CD4-positive, alpha-beta T cell (primary cell): Measurements from ENCODE around the gene PDZK1IP1. TPM values are rescaled to one million over a fixed set of nuclear protein-coding genes. Genes with fewer than 3 reads are reported as not detected.

Experiments
- ATAC-seq: fragments of 200-7000 bp; cut with Tn5 transposase; one replicate; pipeline ENCODE4 v1.10.0; 2022; ENCODE audit warnings: mild to moderate bottlenecking; ENCODE audit not compliant: poor library complexity
- CTCF ChIA-PET: fragments of 350-600 bp; sonication (Branson Sonifier 250); formaldehyde crosslinking; loops from one replicate; lab custom pipeline; 2021; ENCODE audit warnings: antibody characterized with exemption, inconsistent platforms; lab: Charles Lee
- POLR2A ChIA-PET: fragments of 350-600 bp; sonication (Branson Sonifier 250); formaldehyde crosslinking; loops from one replicate; lab custom pipeline; 2021; ENCODE audit warnings: antibody characterized with exemption, inconsistent platforms; lab: Charles Lee
- DNase-seq, 14 experiments: peaks; one replicate each; pipeline ENCODE4 v3.0.0-alpha.2; 2013 to 2020; ENCODE audit warnings: mixed read lengths in 2 of 14
- H3K27ac ChIP-seq, 2 donors: one replicate each; pipeline versions ENCODE4 v1.5.1 to v1.7.0; 2013; ENCODE audit warnings: low read length in 2 of 2, low read depth in 1 of 2, mild to moderate bottlenecking in 1 of 2
- H3K27me3 ChIP-seq, 2 experiments: 1 replicate in 1 of 2; 2 replicates in 1 of 2; pipeline versions ENCODE4 v1.6.1 to v1.7.0; 2013; ENCODE audit warnings: low read length in 2 of 2, control low read depth in 1 of 2, mild to moderate bottlenecking in 1 of 2, moderate library complexity in 1 of 2; ENCODE audit not compliant: insufficient read depth in 2 of 2, control insufficient read depth in 1 of 2
- H3K36me3 ChIP-seq: one replicate; pipeline ENCODE4 v1.6.1; 2013; ENCODE audit warnings: low read length, control low read depth; ENCODE audit not compliant: insufficient read depth
- H3K4me1 ChIP-seq: one replicate; pipeline ENCODE4 v1.6.1; 2013; ENCODE audit warnings: low read length, control low read depth; ENCODE audit not compliant: insufficient read depth
- H3K4me3 ChIP-seq: one replicate; pipeline ENCODE4 v1.5.1; 2013; ENCODE audit warnings: mild to moderate bottlenecking, low read length, moderate library complexity
- H3K9me3 ChIP-seq, 2 experiments: 1 replicate in 1 of 2; 2 replicates in 1 of 2; pipeline versions ENCODE4 v1.6.1 to v1.7.0; 2013; ENCODE audit warnings: low read length in 2 of 2, mild to moderate bottlenecking in 2 of 2, control low read depth in 1 of 2, moderate library complexity in 1 of 2; ENCODE audit not compliant: control insufficient read depth in 1 of 2, insufficient read depth in 1 of 2
- H3K27ac Mint-ChIP-seq: one replicate; pipeline ENCODE4 v1.8.0; 2020; ENCODE audit warnings: mixed read lengths
- H3K27me3 Mint-ChIP-seq: one replicate; pipeline ENCODE4 v1.8.0; 2021; ENCODE audit warnings: mixed read lengths
- H3K36me3 Mint-ChIP-seq: one replicate; pipeline ENCODE4 v1.8.0; 2021; ENCODE audit warnings: low read depth, mixed read lengths
- H3K4me1 Mint-ChIP-seq: one replicate; pipeline ENCODE4 v1.8.0; 2021; ENCODE audit warnings: low read depth, mixed read lengths
- H3K4me3 Mint-ChIP-seq: one replicate; pipeline ENCODE4 v1.8.0; 2020; ENCODE audit warnings: mild to moderate bottlenecking, mixed read lengths
- H3K9me3 Mint-ChIP-seq: one replicate; pipeline ENCODE4 v1.8.0; 2020; ENCODE audit warnings: mixed read lengths
- CTCF ChIP-seq: fragments of 200-600 bp; IDR thresholded peaks from one replicate; pipeline ENCODE4 v1.8.0; 2022; ENCODE audit warnings: antibody characterized with exemption, mild to moderate bottlenecking
- intact Hi-C, 2 experiments: fragments of 100-400 bp; cut with DNase I in 1 of 2; cut with micrococcal nuclease in 1 of 2; formaldehyde crosslinking; loops; one replicate each; pipeline versions ENCODE4 v1.15.1 to v1.9.0; 2023 to 2025; cut with DNase I, micrococcal nuclease
- total RNA-seq, 174 experiments: library from RNA in 2 of 174; stranded (reverse) in 2 of 174; gene quantifications; one replicate each; pipeline ENCODE4 v1.2.3 and lab custom pipeline; 2021 to 2026

PDZK1IP1 gene
- total RNA-seq, 2 experiments from 2014 or later, result not detected

GRCh38 chr1:47137925-47138615, 51.8 kb downstream of the PDZK1IP1 start:
- Mint-ChIP-seq H3K36me3 (no peaks in the 10 kb centered on the region), H3K9me3 (no peaks in the 10 kb centered on the region), H3K27ac (no peak overlapping the region), H3K27me3 (peaks cover 13% of the 10 kb centered on the region), H3K4me1 (no peaks in the 10 kb centered on the region), H3K4me3 (no peak overlapping the region)
- ChIA-PET POLR2A (no interaction called here), CTCF (no interaction called here)
- TF ChIP-seq CTCF, result no peak
- DNase-seq, result no peak
- H3K27ac ChIP-seq, result no peak overlapping the region
- intact Hi-C loops, result no loop called here
- no peaks in the 10 kb centered on the region for H3K27me3 ChIP-seq
- H3K36me3 ChIP-seq, result no peaks in the 10 kb centered on the region
- H3K4me1 ChIP-seq, result no peaks in the 10 kb centered on the region
- ATAC-seq, result no peak
- no peaks in the 10 kb centered on the region for H3K9me3 ChIP-seq
- H3K4me3 ChIP-seq, result no peak overlapping the region

GRCh38 chr1:47137198-47137597, 52.6 kb downstream of the PDZK1IP1 start, which contains the start of gene CYP4A22:
Gene CYP4A22, plus strand, starts transcription at chr1:47137441. Its CDS starts 45 bp downstream, at chr1:47137486.
- H3K4me1 Mint-ChIP-seq, result no peaks in the 10 kb centered on the region

More at GRCh38 chr1:47137198-47137597, 52.6 kb downstream of the PDZK1IP1 start, which contains the start of gene CYP4A22:
- H3K4me3 Mint-ChIP-seq, result no peak within 1 kb of the TSS
- CTCF ChIA-PET, result no interaction called here
- Histone ChIP-seq H3K9me3 (no peaks in the 10 kb centered on the region), H3K36me3 (no peaks in the 10 kb centered on the region), H3K4me3 (no peak within 1 kb of the TSS), H3K27ac (no peak within 1 kb of the TSS), H3K27me3 (no peaks in the 10 kb centered on the region), H3K4me1 (no peaks in the 10 kb centered on the region)
- no peak for ATAC-seq
- no peaks in the 10 kb centered on the region for H3K36me3 Mint-ChIP-seq
- TF ChIP-seq CTCF, result no peak
- H3K27me3 Mint-ChIP-seq, result peaks cover 18% of the 10 kb centered on the region
- intact Hi-C loops, result no loop called here
- DNase-seq, result no peak
- POLR2A ChIA-PET, result no interaction called here
- H3K9me3 Mint-ChIP-seq, result no peaks in the 10 kb centered on the region
- no peak within 1 kb of the TSS for H3K27ac Mint-ChIP-seq

Other genes starting within 250 kb of the PDZK1IP1 start
- not detected for gene CYP4A11, start 248.6 kb downstream of the PDZK1IP1 start, total RNA-seq
- not detected for gene CYP4X1, start 166.4 kb downstream of the PDZK1IP1 start, total RNA-seq
- gene CYP4Z1, start 122.8 kb downstream of the PDZK1IP1 start, total RNA-seq, result not detected
- gene CYP4A22, start 52.6 kb downstream of the PDZK1IP1 start, total RNA-seq, result not detected
- gene TAL1, start 42.2 kb upstream of the PDZK1IP1 start, total RNA-seq, result not detected
- gene STIL, start 124.1 kb upstream of the PDZK1IP1 start, total RNA-seq, result 1 to 10 TPM; 1.7 to 2.1 TPM
- 100 to 1,000 TPM; 112 TPM for gene CMPK1, start 143.8 kb upstream of the PDZK1IP1 start, total RNA-seq
- not detected for gene FOXE3, start 226.2 kb upstream of the PDZK1IP1 start, total RNA-seq
- under 1 TPM; 0.22 to 0.34 TPM for gene FOXD2, start 248.0 kb upstream of the PDZK1IP1 start, total RNA-seq